Mesothelial cell of epicardium (in vitro differentiated cells): ENCODE data around the gene CEP55. TPM values are rescaled to one million over a fixed set of nuclear protein-coding genes. Genes with fewer than 3 reads are reported as not detected.

Source experiments
- DNase-seq, 2 experiments: peaks; one replicate each; pipeline ENCODE4 v3.0.0; 2021; ENCODE audit warnings: low spot score in 2 of 2; ENCODE audit not compliant: unreplicated experiment in 2 of 2
- H3K27ac Mint-ChIP-seq: 2 replicates; pipeline ENCODE4 v1.8.0; 2021; ENCODE audit warnings: mixed read lengths
- H3K27me3 Mint-ChIP-seq: 2 replicates; pipeline ENCODE4 v1.8.0; 2021; ENCODE audit warnings: low read depth, mixed read lengths
- H3K36me3 Mint-ChIP-seq: 2 replicates; pipeline ENCODE4 v1.8.0; 2021; ENCODE audit warnings: mixed read lengths
- H3K4me1 Mint-ChIP-seq: 2 replicates; pipeline ENCODE4 v1.8.0; 2021; ENCODE audit warnings: mixed read lengths
- H3K4me3 Mint-ChIP-seq: 2 replicates; pipeline ENCODE4 v1.8.0; 2021; ENCODE audit warnings: mild to moderate bottlenecking, moderate library complexity, mixed read lengths
- H3K9me3 Mint-ChIP-seq: 2 replicates; pipeline ENCODE4 v1.8.0; 2021; ENCODE audit warnings: mixed read lengths
- total RNA-seq: library from RNA; stranded (reverse); gene quantifications from 3 replicates; pipeline ENCODE4 v1.2.1, GENCODE V29; 2021
- TF ChIP-seq, protein P1 (sequence below): fragments of 200-600 bp; sonication (generic); IDR thresholded peaks from one replicate; pipeline ENCODE4 v1.5.0; 2021; ENCODE audit warnings: antibody characterized with exemption; ENCODE audit not compliant: unreplicated experiment

The CEP55 gene
- total RNA-seq, 1 donor from 2014 or later: 6.3 TPM

DNA sequence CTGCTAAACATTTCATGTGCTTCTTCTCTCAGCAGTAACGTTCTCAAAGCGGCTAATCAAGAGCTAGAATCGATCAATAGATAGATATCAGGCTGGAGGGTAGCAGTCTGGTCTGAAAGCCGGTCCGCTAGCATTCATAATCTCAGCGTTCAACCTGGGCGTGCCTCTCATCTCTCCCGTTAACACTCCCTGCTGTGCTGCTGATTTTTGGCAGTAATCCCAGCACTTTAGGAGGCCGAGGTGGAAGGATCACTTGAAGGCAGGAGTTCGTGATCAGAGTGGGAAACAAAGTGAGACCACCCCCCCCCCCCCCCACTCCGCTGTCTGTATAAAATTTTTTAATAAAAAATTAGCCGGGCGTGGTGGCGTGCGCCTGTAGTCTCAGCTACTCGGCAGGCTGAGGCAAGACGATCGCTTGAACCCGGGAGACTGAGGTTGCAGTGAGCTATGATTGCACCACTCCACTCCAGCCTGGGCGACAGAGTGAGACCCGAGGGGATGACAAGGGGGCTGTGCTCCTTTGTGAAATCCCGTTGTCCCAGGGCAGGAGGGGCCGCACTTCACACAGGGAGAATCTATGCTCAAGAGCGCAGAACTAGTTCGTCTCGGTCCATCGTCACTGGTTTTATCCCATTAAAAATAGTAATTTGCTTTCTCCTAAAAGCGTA, 624 bp upstream of the CEP55 start:
- peak overlapping the region; percentile 90 for H3K4me3 Mint-ChIP-seq
- H3K27me3 Mint-ChIP-seq: peaks cover 8% of the 10 kb centered on the region
- H3K4me1 Mint-ChIP-seq: peaks cover 17% of the 10 kb centered on the region
- peak overlapping the region; percentile 85 for H3K27ac Mint-ChIP-seq
- TF ChIP-seq, protein P1, sequence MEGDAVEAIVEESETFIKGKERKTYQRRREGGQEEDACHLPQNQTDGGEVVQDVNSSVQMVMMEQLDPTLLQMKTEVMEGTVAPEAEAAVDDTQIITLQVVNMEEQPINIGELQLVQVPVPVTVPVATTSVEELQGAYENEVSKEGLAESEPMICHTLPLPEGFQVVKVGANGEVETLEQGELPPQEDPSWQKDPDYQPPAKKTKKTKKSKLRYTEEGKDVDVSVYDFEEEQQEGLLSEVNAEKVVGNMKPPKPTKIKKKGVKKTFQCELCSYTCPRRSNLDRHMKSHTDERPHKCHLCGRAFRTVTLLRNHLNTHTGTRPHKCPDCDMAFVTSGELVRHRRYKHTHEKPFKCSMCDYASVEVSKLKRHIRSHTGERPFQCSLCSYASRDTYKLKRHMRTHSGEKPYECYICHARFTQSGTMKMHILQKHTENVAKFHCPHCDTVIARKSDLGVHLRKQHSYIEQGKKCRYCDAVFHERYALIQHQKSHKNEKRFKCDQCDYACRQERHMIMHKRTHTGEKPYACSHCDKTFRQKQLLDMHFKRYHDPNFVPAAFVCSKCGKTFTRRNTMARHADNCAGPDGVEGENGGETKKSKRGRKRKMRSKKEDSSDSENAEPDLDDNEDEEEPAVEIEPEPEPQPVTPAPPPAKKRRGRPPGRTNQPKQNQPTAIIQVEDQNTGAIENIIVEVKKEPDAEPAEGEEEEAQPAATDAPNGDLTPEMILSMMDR: no peak
- no peaks in the 10 kb centered on the region for H3K9me3 Mint-ChIP-seq
- DNase-seq: no peak
- H3K36me3 Mint-ChIP-seq: no peaks in the 10 kb centered on the region

DNA sequence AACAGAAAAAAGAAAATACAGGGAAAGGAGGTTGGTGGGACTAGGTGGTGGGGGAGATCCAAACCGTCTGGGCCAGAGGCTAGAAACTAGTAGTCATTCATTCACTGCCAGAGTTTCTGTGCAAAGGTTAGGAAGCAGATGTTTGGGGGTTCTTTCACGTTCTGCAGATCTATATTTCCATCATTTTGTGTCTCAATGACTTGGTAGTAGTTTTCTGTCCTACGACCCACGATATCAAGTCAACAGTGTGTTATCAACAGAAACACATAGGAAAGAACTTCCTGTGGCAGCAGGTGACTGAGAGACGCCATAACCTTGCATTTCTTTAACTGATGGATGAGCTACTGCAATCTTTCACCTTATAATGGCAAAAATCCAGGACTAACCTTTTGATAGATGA, 1.8 kb downstream of the CEP55 start:
- TF ChIP-seq, protein P1: no peak
- peak overlapping the region; percentile 58 for H3K4me3 Mint-ChIP-seq
- DNase-seq: no peak
- H3K36me3 Mint-ChIP-seq: no peaks in the 10 kb centered on the region
- H3K27me3 Mint-ChIP-seq: peaks cover 8% of the 10 kb centered on the region
- H3K9me3 Mint-ChIP-seq: no peaks in the 10 kb centered on the region
- H3K4me1 Mint-ChIP-seq: peaks cover 30% of the 10 kb centered on the region
- H3K27ac Mint-ChIP-seq: no peak overlapping the region

DNA sequence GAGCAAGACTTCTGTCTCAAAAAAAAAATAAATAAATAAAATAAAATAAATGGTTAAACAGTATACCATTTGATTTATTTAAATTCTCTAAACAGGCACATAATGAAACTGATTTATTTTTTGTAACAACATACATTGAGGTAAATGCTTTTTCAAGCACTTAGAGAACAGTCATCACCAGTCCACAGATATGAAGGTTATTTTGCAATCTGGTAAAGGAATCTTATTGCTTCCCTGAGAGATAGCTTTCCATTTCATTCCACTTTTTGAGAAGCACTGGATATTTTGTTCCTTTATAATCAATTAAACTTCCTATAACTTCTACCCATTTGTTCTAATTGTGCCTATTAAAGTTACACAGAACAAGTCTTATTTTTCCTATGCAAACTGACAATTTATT, 5.2 kb downstream of the CEP55 start:
- peaks cover 26% of the 10 kb centered on the region for H3K4me1 Mint-ChIP-seq
- DNase-seq: no peak
- TF ChIP-seq, protein P1: no peak
- no peak overlapping the region for H3K4me3 Mint-ChIP-seq
- H3K27me3 Mint-ChIP-seq: no peaks in the 10 kb centered on the region
- no peaks in the 10 kb centered on the region for H3K9me3 Mint-ChIP-seq
- no peak overlapping the region for H3K27ac Mint-ChIP-seq
- peaks cover 4% of the 10 kb centered on the region for H3K36me3 Mint-ChIP-seq

DNA sequence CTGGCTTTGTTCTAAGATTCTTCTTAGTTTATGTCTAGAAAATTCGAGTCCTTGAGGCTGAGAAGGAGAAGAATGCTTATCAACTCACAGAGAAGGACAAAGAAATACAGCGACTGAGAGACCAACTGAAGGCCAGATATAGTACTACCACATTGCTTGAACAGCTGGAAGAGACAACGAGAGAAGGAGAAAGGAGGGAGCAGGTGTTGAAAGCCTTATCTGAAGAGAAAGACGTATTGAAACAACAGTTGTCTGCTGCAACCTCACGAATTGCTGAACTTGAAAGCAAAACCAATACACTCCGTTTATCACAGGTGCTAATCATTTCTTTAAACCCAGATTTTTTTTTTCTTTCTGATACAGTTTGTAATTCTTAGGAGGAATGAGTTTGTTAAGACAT, 6.7 kb downstream of the CEP55 start:
- no peaks in the 10 kb centered on the region for H3K9me3 Mint-ChIP-seq
- TF ChIP-seq, protein P1: no peak
- no peak overlapping the region for H3K27ac Mint-ChIP-seq
- DNase-seq: no peak
- H3K27me3 Mint-ChIP-seq: no peaks in the 10 kb centered on the region
- peaks cover 20% of the 10 kb centered on the region for H3K4me1 Mint-ChIP-seq
- H3K36me3 Mint-ChIP-seq: peaks cover 7% of the 10 kb centered on the region
- H3K4me3 Mint-ChIP-seq: no peak overlapping the region

DNA sequence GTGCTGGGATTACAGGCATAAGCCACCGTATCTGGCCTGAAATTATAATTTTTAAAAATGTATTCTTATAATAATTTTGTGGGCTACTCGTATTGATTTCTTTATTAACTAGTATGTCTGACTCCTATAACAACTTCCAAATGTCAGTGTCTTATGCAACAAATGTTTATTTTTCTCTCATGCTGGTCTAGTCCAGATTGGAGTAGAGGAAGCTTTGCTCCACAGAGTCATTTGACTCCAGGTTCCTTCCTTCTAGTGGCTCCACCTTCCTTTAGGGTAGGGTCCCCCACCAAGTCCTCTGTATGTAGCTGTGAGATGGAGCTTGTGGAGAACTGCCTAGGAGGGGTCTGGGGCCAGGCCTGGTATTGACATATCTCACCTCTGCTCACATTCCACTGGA, 8.7 kb downstream of the CEP55 start:
- Mint-ChIP-seq H3K27ac (no peak overlapping the region), H3K27me3 (no peaks in the 10 kb centered on the region), H3K36me3 (peaks cover 7% of the 10 kb centered on the region), H3K9me3 (no peaks in the 10 kb centered on the region), H3K4me1 (peaks cover 21% of the 10 kb centered on the region), H3K4me3 (no peak overlapping the region)
- no peak for DNase-seq
- TF ChIP-seq, protein P1: no peak
